HepG2 (cell line): ENCODE measurements around the gene WWP2. TPM values are rescaled to one million over a fixed set of nuclear protein-coding genes. Genes with fewer than 3 reads are reported as not detected.

Experiments
- AGO1 ChIP-seq: fragments of 200-400 bp; formaldehyde crosslinking; IDR thresholded peaks from 2 replicates; pipeline ENCODE4 v1.6.1; 2017; ENCODE audit warnings: mild to moderate bottlenecking, low read depth, low read length, moderate library complexity; ENCODE audit not compliant: poor library complexity, severe bottlenecking
- BHLHE40 ChIP-seq: IDR thresholded peaks from 2 replicates; pipeline ENCODE4 v1.6.1; 2011; ENCODE audit warnings: low read length, improper control_type of control experiment
- FOXA3 ChIP-seq: IDR thresholded peaks from 2 replicates; pipeline ENCODE4 v1.6.1; 2016; ENCODE audit warnings: missing genetic modification reagents, missing compliant biosample characterization
- MAX ChIP-seq: IDR thresholded peaks from 2 replicates; pipeline ENCODE4 v1.6.1; 2012; ENCODE audit warnings: inconsistent platforms
- NCOA2 ChIP-seq: sonication (generic); formaldehyde crosslinking; IDR thresholded peaks from 2 replicates; pipeline ENCODE4 v1.8.0; 2022; ENCODE audit warnings: inconsistent platforms
- TAF15 ChIP-seq: fragments of 200-400 bp; formaldehyde crosslinking; IDR thresholded peaks from one replicate; pipeline ENCODE4 v1.6.1; 2018; ENCODE audit warnings: mild to moderate bottlenecking, low read depth, low read length; ENCODE audit not compliant: poor library complexity, severe bottlenecking
- THAP9 ChIP-seq: sonication (generic); formaldehyde crosslinking; IDR thresholded peaks from 2 replicates; pipeline ENCODE4; 2020; ENCODE audit warnings: missing genetic modification reagents, mild to moderate bottlenecking, borderline replicate concordance
- THYN1 ChIP-seq: sonication (generic); formaldehyde crosslinking; IDR thresholded peaks from 2 replicates; pipeline ENCODE4 v1.8.1; 2023; ENCODE audit warnings: low read depth, mild to moderate bottlenecking, moderate library complexity, missing genetic modification reagents, borderline replicate concordance
- ZNF274 ChIP-seq: sonication (generic); formaldehyde crosslinking; IDR thresholded peaks from 2 replicates; pipeline ENCODE4 v1.5.1; 2020; ENCODE audit warnings: mild to moderate bottlenecking, missing genetic modification reagents
- ZNF501 ChIP-seq: sonication (generic); formaldehyde crosslinking; IDR thresholded peaks from 2 replicates; pipeline ENCODE4 v1.5.1; 2020; ENCODE audit warnings: mild to moderate bottlenecking, moderate library complexity, missing genetic modification reagents
- ZNF782 ChIP-seq: sonication (generic); formaldehyde crosslinking; IDR thresholded peaks from 2 replicates; pipeline ENCODE4 v1.4.0; 2020; ENCODE audit warnings: missing genetic modification reagents, mild to moderate bottlenecking, borderline replicate concordance
- polyA plus RNA-seq, 8 experiments: library from polyadenylated mRNA; depleted of rRNA in 3 of 8; stranded (reverse) in 7 of 8; unstranded in 1 of 8; fragments of >200 nt; fragmentation: Illumina TruSeq in 4 of 8; extraction: Trizol in 4 of 8; gene quantifications; 2 replicates each; pipeline versions ENCODE4 v1.2.1 to v1.2.3, GENCODE V29; 2011 to 2016; ENCODE audit warnings: low read depth in 4 of 8, missing spikeins in 1 of 8, mixed read lengths in 1 of 8; ENCODE audit not compliant: insufficient read depth in 1 of 8
- total RNA-seq, 5 experiments: library from RNA; depleted of rRNA; stranded (reverse); fragments of >200 nt; fragmentation: Illumina TruSeq; extraction: Trizol; gene quantifications; 2 replicates each; pipeline ENCODE4 v1.2.3, GENCODE V29; 2016; ENCODE audit warnings: low read depth in 1 of 5
- TF ChIP-seq, protein P1 (sequence below): IDR thresholded peaks from 2 replicates; pipeline ENCODE4 v1.6.1; 2016
- TF ChIP-seq, protein P2 (sequence below): sonication (generic); formaldehyde crosslinking; IDR thresholded peaks from 2 replicates; pipeline ENCODE4 v1.4.0; 2020; ENCODE audit warnings: missing genetic modification reagents, borderline replicate concordance
- TF ChIP-seq, protein P3 (sequence below), 2 experiments: fragments of 450-650 bp in 1 of 2; sonication (generic) in 1 of 2; formaldehyde crosslinking; IDR thresholded peaks; 2 replicates each; pipeline versions ENCODE4 v1.5.0 to v1.8.0; 2020 to 2022; ENCODE audit warnings: mild to moderate bottlenecking in 1 of 2, missing genetic modification reagents in 1 of 2
- TF ChIP-seq, protein P4 (sequence below): sonication (generic); formaldehyde crosslinking; IDR thresholded peaks from 2 replicates; pipeline ENCODE4 v1.4.0; 2020; ENCODE audit warnings: missing genetic modification reagents, mild to moderate bottlenecking, borderline replicate concordance

Gene WWP2
- total and polyA plus RNA-seq, 2 of the 13 experiments (the other 11 are each of a cell fraction or from before 2014, with no cell fraction given): 11.4 to 28.2 TPM

DNA sequence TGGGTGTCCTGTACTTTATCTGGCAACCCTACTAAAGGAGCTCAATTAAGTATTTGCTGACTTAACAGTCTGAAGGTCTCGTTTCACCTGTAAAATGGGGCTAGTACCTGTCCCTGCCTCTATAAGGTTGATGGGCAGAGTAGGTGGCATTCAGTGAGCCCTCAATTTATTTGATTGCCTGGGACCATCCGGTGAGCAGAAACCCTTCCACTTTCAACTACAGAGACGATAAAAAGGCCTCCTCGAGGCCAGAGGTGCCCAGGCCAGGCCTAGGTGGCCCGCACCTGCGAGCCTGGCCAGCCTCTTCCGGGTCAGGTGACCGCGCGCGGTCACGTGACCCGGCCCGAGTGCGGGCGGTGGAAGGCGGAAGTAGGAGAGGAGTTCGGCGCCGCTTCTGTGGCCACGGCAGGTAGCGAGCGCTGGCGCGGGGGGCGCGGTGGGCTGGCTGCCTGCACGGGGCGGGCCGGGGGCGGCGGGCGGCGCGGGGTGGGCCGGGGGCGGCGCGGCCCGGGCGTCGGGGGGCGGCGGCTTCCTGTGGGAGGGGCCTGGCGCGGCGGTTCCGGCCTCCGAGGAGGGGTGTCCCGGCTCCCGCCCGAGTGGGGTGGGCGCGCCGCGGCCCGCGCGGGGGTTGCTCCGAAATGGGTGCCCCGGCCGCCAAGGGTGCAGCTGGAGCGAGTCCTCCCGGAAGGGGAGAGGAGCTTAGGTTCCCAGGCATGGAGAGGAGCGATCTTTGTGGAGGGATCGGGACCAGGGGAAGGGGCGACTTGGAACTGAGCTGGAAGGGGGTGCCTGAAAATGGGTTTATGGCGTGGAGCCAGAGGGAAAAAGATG, at the start of gene WWP2 (continued):
- TF ChIP-seq ZNF501 (CRISPR knock-in tag) (peak; percentile 75), MAX (peak; percentile 92), ZNF274 (peak; percentile 81; the same call in 1 of the 2 replicates), NCOA2 (CRISPR knock-in tag) (peak; percentile 59; the same call in 1 of the 2 replicates), BHLHE40 (peak; percentile 97), FOXA3 (CRISPR knock-in tag) (no peak), THYN1 (CRISPR knock-in tag) (no peak), TAF15 (no peak), AGO1 (no peak), THAP9 (0 out of 2 replicates have a peak, but pooled peaks have one; percentile 39), ZNF782 (CRISPR knock-in tag) (no peak)
- TF ChIP-seq, protein P1, sequence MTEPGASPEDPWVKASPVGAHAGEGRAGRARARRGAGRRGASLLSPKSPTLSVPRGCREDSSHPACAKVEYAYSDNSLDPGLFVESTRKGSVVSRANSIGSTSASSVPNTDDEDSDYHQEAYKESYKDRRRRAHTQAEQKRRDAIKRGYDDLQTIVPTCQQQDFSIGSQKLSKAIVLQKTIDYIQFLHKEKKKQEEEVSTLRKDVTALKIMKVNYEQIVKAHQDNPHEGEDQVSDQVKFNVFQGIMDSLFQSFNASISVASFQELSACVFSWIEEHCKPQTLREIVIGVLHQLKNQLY (CRISPR knock-in tag): peak; percentile 49; the same call in 1 of the 2 replicates
- TF ChIP-seq, protein P2, sequence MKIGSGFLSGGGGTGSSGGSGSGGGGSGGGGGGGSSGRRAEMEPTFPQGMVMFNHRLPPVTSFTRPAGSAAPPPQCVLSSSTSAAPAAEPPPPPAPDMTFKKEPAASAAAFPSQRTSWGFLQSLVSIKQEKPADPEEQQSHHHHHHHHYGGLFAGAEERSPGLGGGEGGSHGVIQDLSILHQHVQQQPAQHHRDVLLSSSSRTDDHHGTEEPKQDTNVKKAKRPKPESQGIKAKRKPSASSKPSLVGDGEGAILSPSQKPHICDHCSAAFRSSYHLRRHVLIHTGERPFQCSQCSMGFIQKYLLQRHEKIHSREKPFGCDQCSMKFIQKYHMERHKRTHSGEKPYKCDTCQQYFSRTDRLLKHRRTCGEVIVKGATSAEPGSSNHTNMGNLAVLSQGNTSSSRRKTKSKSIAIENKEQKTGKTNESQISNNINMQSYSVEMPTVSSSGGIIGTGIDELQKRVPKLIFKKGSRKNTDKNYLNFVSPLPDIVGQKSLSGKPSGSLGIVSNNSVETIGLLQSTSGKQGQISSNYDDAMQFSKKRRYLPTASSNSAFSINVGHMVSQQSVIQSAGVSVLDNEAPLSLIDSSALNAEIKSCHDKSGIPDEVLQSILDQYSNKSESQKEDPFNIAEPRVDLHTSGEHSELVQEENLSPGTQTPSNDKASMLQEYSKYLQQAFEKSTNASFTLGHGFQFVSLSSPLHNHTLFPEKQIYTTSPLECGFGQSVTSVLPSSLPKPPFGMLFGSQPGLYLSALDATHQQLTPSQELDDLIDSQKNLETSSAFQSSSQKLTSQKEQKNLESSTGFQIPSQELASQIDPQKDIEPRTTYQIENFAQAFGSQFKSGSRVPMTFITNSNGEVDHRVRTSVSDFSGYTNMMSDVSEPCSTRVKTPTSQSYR (CRISPR knock-in tag): no peak
- TF ChIP-seq, protein P3, sequence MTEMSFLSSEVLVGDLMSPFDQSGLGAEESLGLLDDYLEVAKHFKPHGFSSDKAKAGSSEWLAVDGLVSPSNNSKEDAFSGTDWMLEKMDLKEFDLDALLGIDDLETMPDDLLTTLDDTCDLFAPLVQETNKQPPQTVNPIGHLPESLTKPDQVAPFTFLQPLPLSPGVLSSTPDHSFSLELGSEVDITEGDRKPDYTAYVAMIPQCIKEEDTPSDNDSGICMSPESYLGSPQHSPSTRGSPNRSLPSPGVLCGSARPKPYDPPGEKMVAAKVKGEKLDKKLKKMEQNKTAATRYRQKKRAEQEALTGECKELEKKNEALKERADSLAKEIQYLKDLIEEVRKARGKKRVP (CRISPR knock-in tag; IDR thresholded peaks at IDR 0.05): no peak
- TF ChIP-seq, protein P4, sequence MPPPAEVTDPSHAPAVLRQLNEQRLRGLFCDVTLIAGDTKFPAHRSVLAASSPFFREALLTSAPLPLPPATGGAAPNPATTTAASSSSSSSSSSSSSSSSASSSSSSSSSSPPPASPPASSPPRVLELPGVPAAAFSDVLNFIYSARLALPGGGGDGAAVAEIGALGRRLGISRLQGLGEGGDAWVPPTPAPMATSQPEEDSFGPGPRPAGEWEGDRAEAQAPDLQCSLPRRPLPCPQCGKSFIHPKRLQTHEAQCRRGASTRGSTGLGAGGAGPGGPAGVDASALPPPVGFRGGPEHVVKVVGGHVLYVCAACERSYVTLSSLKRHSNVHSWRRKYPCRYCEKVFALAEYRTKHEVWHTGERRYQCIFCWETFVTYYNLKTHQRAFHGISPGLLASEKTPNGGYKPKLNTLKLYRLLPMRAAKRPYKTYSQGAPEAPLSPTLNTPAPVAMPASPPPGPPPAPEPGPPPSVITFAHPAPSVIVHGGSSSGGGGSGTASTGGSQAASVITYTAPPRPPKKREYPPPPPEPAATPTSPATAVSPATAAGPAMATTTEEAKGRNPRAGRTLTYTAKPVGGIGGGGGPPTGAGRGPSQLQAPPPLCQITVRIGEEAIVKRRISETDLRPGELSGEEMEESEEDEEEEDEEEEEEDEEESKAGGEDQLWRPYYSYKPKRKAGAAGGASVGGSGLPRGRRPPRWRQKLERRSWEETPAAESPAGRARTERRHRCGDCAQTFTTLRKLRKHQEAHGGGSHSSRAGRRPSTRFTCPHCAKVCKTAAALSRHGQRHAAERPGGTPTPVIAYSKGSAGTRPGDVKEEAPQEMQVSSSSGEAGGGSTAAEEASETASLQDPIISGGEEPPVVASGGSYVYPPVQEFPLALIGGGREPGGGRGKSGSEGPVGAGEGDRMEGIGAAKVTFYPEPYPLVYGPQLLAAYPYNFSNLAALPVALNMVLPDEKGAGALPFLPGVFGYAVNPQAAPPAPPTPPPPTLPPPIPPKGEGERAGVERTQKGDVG (CRISPR knock-in tag): no peak
